SK-MEL-5 (cell line): Measurements from ENCODE around the gene CES4A. TPM values are rescaled to one million over a fixed set of nuclear protein-coding genes. Genes with fewer than 3 reads are reported as not detected.
A peak's percentile ranks its signal among the peaks of the same experiment; 100 is the strongest.
"Not testable (repeated sequence)": the region's sequence is repeated elsewhere in the genome, so short reads cannot be mapped to it uniquely, and the experiment has no call there.

ENCODE experiments used
- DNase-seq: peaks from one replicate; pipeline ENCODE4 v3.0.0-alpha.2; 2016; ENCODE audit warnings: low read depth, low spot score
- in situ Hi-C: cut with HindIII; loops from 2 replicates; pipeline ENCODE4 v1.10.0; 2016; ENCODE audit warnings: low sequenced_read_pairs, high pct_unique_total_duplicates, low pct_unique_long_range_greater_than_20kb
- total RNA-seq: library from RNA; depleted of rRNA; stranded (reverse); fragments of >200 nt; shearing (Covaris generic); gene quantifications from 2 replicates; pipeline ENCODE4 v1.2.3, GENCODE V29; 2014

The CES4A gene
- total RNA-seq, 1 experiment from 2014 or later, result not detected

- DNase-seq, result no peak
- in situ Hi-C loops, result no loop called here
Observed at GRCh38 chr16:67028167-67028695, 39.8 kb downstream of the CES4A start.

- DNase-seq, result peak; percentile 88
- in situ Hi-C loops, result no loop called here
Observed at GRCh38 chr16:67028696-67029253, 40.4 kb downstream of the CES4A start, which contains the start of gene CBFB. Gene CBFB, plus strand, starts transcription at chr16:67029149. Its CDS starts 259 bp downstream, at chr16:67029408.

- in situ Hi-C loops, result no loop called here
- DNase-seq, result no peak
Observed at GRCh38 chr16:67029254-67030096, 41.1 kb downstream of the CES4A start.

- in situ Hi-C loops, result no loop called here
- DNase-seq, result no peak
Observed at GRCh38 chr16:67030221-67030962, 42.0 kb downstream of the CES4A start.

GRCh38 chr16:67034487-67034886, 46.1 kb downstream of the CES4A start:
- no peak for DNase-seq
- in situ Hi-C loops, result no loop called here

- in situ Hi-C loops, result no loop called here
- DNase-seq, result no peak
Observed at GRCh38 chr16:67035364-67035763, 47.0 kb downstream of the CES4A start.

GRCh38 chr16:67036323-67036741, 47.9 kb downstream of the CES4A start:
- in situ Hi-C loops, result no loop called here
- DNase-seq, result no peak

GRCh38 chr16:67039260-67040020, 51.1 kb downstream of the CES4A start:
- no peak for DNase-seq
- in situ Hi-C loops, result no loop called here

- no peak for DNase-seq
- in situ Hi-C loops, result no loop called here
Observed at GRCh38 chr16:67040166-67040565, 51.8 kb downstream of the CES4A start.

- no peak for DNase-seq
Observed at GRCh38 chr16:67040906-67041305, 52.5 kb downstream of the CES4A start.

GRCh38 chr16:67041520-67041919, 53.1 kb downstream of the CES4A start:
- DNase-seq, in situ Hi-C loops: not testable (repeated sequence)

More at GRCh38 chr16:67040906-67041305, 52.5 kb downstream of the CES4A start:
- in situ Hi-C loops, result no loop called here

GRCh38 chr16:67043420-67043819, 55.0 kb downstream of the CES4A start:
- no peak for DNase-seq
- in situ Hi-C loops, result no loop called here

GRCh38 chr16:67050796-67051195, 62.4 kb downstream of the CES4A start:
- DNase-seq, result no peak
- in situ Hi-C loops, result no loop called here

GRCh38 chr16:67052399-67052798, 64.0 kb downstream of the CES4A start:
- in situ Hi-C loops, result no loop called here
- no peak for DNase-seq

- no peak for DNase-seq
- in situ Hi-C loops, result no loop called here
Observed at GRCh38 chr16:67053767-67054334, 65.5 kb downstream of the CES4A start.

- DNase-seq, result no peak
- in situ Hi-C loops, result no loop called here
Observed at GRCh38 chr16:67054901-67055300, 66.5 kb downstream of the CES4A start.
